ENCODE measurements around the gene WBP1.

WBP1 gene

DNA sequence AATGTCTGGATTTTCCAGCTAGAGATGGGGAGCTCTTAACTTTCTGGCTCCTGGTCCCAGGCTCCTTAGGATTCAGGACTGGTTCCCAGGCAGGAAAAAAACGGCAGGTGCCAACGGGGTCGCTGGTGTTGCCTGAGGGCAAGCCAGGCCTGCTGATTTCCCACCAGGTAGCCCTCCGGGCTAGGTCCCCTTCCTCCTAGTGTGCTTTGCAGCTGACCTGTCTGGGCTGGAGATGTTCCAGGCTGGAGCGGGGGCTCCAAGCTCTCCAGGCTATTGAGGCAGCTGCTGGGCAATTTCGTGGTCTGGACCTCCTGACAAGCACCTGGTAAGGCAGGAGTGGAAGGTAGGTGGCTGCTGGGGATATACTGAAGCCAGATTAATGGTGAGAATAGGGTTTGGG is 16.2 kb downstream of the WBP1 start:
- H3K4me2 ChIP-seq (ENCODE audit: insufficient read depth, low read length): peak overlapping the region; percentile 29; the same call in 1 of the 2 replicates
- no peak for TF ChIP-seq EZH2 (IDR thresholded peaks at IDR 0.05; ENCODE audit: borderline replicate concordance, low read depth, low read length, severe bottlenecking)
- TF ChIP-seq, protein P1, sequence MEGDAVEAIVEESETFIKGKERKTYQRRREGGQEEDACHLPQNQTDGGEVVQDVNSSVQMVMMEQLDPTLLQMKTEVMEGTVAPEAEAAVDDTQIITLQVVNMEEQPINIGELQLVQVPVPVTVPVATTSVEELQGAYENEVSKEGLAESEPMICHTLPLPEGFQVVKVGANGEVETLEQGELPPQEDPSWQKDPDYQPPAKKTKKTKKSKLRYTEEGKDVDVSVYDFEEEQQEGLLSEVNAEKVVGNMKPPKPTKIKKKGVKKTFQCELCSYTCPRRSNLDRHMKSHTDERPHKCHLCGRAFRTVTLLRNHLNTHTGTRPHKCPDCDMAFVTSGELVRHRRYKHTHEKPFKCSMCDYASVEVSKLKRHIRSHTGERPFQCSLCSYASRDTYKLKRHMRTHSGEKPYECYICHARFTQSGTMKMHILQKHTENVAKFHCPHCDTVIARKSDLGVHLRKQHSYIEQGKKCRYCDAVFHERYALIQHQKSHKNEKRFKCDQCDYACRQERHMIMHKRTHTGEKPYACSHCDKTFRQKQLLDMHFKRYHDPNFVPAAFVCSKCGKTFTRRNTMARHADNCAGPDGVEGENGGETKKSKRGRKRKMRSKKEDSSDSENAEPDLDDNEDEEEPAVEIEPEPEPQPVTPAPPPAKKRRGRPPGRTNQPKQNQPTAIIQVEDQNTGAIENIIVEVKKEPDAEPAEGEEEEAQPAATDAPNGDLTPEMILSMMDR (IDR thresholded peaks at IDR 0.05; ENCODE audit: borderline replicate concordance, extremely low read depth, low read length, poor library complexity, severe bottlenecking): no peak
- H3K27me3 ChIP-seq (ENCODE audit: insufficient read depth, low read length, poor library complexity): no peaks in the 10 kb centered on the region
- no peak overlapping the region for H3K4me3 ChIP-seq (ENCODE audit: low read depth in 1 of 2, low read length in 2 of 2)
- ATAC-seq (ENCODE audit: insufficient read depth, low read depth) (no peak), DNase-seq (no peak)
- no peaks in the 10 kb centered on the region for H3K9me3 ChIP-seq (ENCODE audit: insufficient read depth, low read length, severe bottlenecking)
- H3K4me1 ChIP-seq (ENCODE audit: insufficient read depth, low read length): peaks cover 39% of the 10 kb centered on the region
- H4K20me1 ChIP-seq (ENCODE audit: insufficient read depth, low read length): no peaks in the 10 kb centered on the region
- no peak overlapping the region for H3K27ac ChIP-seq (ENCODE audit: low read length)
- peaks cover 25% of the 10 kb centered on the region for H3K79me2 ChIP-seq (ENCODE audit: insufficient read depth, low read length)
- H3K36me3 ChIP-seq (ENCODE audit: insufficient read depth, low read length): peaks cover 47% of the 10 kb centered on the region
- H3K9ac ChIP-seq (ENCODE audit: low read depth, low read length): no peak overlapping the region
- no peak overlapping the region for H2AFZ ChIP-seq (ENCODE audit: low read depth, low read length)

DNA sequence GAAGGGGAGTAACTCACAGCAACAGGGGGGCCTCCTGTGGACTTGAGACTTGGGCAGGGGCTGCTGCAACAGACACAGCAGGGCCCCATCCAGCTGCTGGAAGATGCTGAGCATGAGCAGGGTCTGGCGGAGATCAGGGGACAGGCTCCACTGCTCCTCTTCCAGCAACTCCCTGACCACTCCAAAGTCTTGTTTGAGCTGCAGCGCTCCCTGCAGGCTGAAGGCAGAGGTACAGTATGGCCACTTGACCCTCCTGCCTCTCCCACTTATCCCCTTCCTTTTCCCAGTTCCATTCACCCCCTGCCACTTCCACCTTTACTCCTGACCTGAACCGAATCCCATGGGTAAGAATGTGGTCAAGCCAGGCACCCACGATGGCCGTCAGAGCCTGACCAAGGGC is 16.7 kb downstream of the WBP1 start:
- no peak overlapping the region for H3K4me3 ChIP-seq (ENCODE audit: low read depth in 1 of 2, low read length in 2 of 2)
- no peak for ATAC-seq (ENCODE audit: insufficient read depth, low read depth)
- no peak overlapping the region for H3K9ac ChIP-seq (ENCODE audit: low read depth, low read length)
- TF ChIP-seq, protein P1 (IDR thresholded peaks at IDR 0.05; ENCODE audit: borderline replicate concordance, extremely low read depth, low read length, poor library complexity, severe bottlenecking): peak; percentile 51
- TF ChIP-seq EZH2 (IDR thresholded peaks at IDR 0.05; ENCODE audit: borderline replicate concordance, low read depth, low read length, severe bottlenecking): no peak
- no peak overlapping the region for H3K4me2 ChIP-seq (ENCODE audit: insufficient read depth, low read length)
- H3K4me1 ChIP-seq (ENCODE audit: insufficient read depth, low read length): peaks cover 39% of the 10 kb centered on the region
- H2AFZ ChIP-seq (ENCODE audit: low read depth, low read length): no peak overlapping the region
- peaks cover 50% of the 10 kb centered on the region for H3K36me3 ChIP-seq (ENCODE audit: insufficient read depth, low read length)
- H3K9me3 ChIP-seq (ENCODE audit: insufficient read depth, low read length, severe bottlenecking): no peaks in the 10 kb centered on the region
- peaks cover 27% of the 10 kb centered on the region for H3K79me2 ChIP-seq (ENCODE audit: insufficient read depth, low read length)
- no peaks in the 10 kb centered on the region for H3K27me3 ChIP-seq (ENCODE audit: insufficient read depth, low read length, poor library complexity)
- H4K20me1 ChIP-seq (ENCODE audit: insufficient read depth, low read length): no peaks in the 10 kb centered on the region
- H3K27ac ChIP-seq (ENCODE audit: low read length): no peak overlapping the region
- DNase-seq: no peak

DNA sequence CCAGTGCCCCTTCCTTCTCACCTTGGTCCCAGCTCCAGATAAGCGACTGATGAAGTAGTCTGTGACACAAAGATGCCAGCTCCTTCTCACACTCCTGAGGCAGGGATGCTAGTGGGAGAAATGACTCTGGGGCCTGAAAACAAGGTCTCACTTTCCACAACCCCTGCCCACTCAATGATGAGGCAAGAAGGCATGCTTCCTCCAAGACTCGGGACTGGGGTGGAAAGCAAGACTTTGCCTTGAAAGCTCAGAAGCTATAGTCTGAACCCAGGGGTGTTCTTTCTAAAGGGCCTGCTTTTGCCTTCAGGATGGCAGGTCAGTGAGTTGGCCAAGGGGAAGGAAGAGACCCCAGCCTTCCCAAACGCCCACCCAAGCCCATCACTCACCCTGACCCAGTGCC is 23.2 kb downstream of the WBP1 start:
- Histone ChIP-seq H3K4me3 (ENCODE audit: low read depth in 1 of 2, low read length in 2 of 2) (peak overlapping the region; percentile 88 to 95; a peak in 3 of 4 replicates), H3K27me3 (ENCODE audit: insufficient read depth, low read length, poor library complexity) (no peaks in the 10 kb centered on the region), H3K9ac (ENCODE audit: low read depth, low read length) (peak overlapping the region; percentile 92), H3K4me1 (ENCODE audit: insufficient read depth, low read length) (peaks cover 40% of the 10 kb centered on the region), H3K9me3 (ENCODE audit: insufficient read depth, low read length, severe bottlenecking) (no peaks in the 10 kb centered on the region), H3K36me3 (ENCODE audit: insufficient read depth, low read length) (peaks cover 59% of the 10 kb centered on the region), H2AFZ (ENCODE audit: low read depth, low read length) (no peak overlapping the region), H3K79me2 (ENCODE audit: insufficient read depth, low read length) (peaks cover 58% of the 10 kb centered on the region), H3K4me2 (ENCODE audit: insufficient read depth, low read length) (peak overlapping the region; percentile 100), H3K27ac (ENCODE audit: low read length) (peak overlapping the region; percentile 99), H4K20me1 (ENCODE audit: insufficient read depth, low read length) (peaks cover 15% of the 10 kb centered on the region)
- TF ChIP-seq, protein P1 (IDR thresholded peaks at IDR 0.05; ENCODE audit: borderline replicate concordance, extremely low read depth, low read length, poor library complexity, severe bottlenecking): no peak
- no peak for TF ChIP-seq EZH2 (IDR thresholded peaks at IDR 0.05; ENCODE audit: borderline replicate concordance, low read depth, low read length, severe bottlenecking)
- no peak for DNase-seq
- ATAC-seq (ENCODE audit: insufficient read depth, low read depth): no peak
